VCaP (cell line): Measurements from ENCODE around the gene GABRA5.
A peak's percentile ranks its signal among the peaks of the same experiment; 100 is the strongest.

Experiments
- H3K27ac ChIP-seq: fragments of 450-650 bp; 2 replicates; pipeline ENCODE4 v1.5.1; 2017
- TF ChIP-seq, protein P1 (sequence below): fragments of 450-650 bp; conservative IDR thresholded peaks from 2 replicates; pipeline ENCODE4 v1.5.1; 2017; ENCODE audit warnings: mild to moderate bottlenecking, moderate library complexity

GABRA5 gene

DNA sequence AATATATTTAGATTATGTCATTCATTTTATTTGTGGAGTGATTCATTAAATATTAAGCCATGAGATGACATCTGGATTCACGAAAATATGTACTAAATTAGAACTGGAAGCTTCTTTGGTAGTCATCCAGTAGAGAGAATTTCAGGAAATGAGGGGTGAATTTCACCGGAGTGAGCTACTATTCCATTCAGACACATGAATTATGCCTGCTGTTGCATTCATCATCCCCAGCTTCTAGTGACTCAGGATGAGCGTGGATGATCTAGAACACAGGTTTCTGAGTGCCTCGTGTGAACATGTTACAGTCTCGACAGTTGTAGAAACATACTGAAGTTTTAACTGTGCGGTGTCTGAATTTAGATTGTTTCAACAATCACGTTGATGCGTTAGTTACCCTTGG, 61.2 kb downstream of the GABRA5 start:
- TF ChIP-seq, protein P1, sequence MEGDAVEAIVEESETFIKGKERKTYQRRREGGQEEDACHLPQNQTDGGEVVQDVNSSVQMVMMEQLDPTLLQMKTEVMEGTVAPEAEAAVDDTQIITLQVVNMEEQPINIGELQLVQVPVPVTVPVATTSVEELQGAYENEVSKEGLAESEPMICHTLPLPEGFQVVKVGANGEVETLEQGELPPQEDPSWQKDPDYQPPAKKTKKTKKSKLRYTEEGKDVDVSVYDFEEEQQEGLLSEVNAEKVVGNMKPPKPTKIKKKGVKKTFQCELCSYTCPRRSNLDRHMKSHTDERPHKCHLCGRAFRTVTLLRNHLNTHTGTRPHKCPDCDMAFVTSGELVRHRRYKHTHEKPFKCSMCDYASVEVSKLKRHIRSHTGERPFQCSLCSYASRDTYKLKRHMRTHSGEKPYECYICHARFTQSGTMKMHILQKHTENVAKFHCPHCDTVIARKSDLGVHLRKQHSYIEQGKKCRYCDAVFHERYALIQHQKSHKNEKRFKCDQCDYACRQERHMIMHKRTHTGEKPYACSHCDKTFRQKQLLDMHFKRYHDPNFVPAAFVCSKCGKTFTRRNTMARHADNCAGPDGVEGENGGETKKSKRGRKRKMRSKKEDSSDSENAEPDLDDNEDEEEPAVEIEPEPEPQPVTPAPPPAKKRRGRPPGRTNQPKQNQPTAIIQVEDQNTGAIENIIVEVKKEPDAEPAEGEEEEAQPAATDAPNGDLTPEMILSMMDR, result no peak
- H3K27ac ChIP-seq, result no peak overlapping the region

DNA sequence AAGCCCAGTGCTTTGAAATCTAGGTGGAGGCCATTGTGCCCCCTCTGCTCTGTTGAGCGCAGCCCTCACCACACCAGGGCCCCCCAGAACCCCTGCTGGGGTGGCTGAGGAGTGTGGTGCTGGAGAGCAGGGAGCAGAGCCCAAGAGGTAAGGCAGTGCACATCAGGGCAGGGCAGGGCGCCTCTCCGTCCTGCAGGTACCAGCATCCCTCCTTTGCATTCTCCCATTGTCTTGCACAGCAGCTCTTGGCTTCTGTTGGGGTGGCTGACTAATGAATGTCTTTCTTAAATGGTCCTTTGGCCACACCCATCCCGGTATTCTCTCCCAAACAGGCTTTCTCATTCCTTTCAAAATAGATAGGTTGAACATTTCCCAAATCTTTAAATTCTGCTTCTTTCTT, 62.7 kb downstream of the GABRA5 start:
- no peak overlapping the region for H3K27ac ChIP-seq
- TF ChIP-seq, protein P1, result no peak

DNA sequence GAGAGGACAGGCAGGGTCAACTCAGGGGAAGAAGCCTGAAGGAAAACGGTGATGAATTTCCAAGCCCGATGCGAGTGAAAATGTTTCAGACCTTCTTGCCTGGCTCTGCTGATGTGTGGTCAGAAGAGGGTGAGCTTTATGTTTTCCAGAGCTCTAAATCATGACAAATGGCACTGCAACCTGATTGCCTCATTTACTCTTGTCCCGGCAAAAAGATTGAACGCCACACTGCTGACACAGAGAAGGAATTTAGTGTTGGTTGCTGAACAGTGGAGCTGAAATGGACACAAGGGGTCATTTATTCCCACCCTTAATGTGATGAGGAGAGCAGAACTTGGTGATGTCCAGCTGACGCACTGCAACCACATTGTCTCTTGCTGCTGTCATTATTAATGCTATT, 68.0 kb downstream of the GABRA5 start:
- TF ChIP-seq, protein P1, result no peak
- H3K27ac ChIP-seq, result no peak overlapping the region

DNA sequence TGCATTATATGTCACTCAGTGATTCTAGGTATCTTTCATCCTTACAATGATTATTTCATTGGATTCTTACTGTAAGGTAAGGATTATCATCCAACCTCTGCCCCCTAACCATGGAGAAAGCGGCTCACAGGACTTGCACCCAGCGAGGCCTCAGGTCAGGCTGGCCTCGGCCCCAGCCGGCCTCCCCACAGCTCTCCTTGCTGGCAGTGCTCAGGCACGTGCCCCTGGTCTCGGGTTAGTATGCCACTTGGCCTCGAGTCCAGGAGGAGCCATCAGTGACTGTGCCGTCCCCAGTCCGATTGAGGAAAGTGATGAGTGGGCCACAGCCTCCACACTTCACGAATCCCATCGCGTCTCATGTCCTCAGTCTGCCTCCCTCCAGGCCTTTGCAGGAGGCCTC, 68.5 kb downstream of the GABRA5 start:
- TF ChIP-seq, protein P1, result no peak
- H3K27ac ChIP-seq, result no peak overlapping the region

DNA sequence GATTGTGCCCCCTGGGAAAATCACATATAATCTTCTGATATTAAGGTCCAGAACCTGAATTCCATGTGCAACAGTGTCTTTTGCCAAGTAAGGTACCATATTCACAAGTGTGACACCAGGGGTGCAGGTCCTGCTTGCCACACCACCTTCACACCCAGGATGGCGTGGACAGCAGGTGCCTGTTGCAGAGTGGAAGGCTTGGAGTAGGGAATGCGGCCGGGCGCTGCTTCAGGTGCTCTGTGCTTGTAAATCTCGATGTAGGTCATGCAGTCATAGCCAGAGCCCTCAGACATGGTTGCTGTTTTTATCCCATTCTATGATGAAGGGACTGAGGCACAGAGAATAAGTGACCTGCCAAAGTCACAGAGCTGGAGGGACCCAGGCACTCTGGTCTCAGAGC, 69.6 kb downstream of the GABRA5 start:
- H3K27ac ChIP-seq, result no peak overlapping the region
- TF ChIP-seq, protein P1, result no peak

DNA sequence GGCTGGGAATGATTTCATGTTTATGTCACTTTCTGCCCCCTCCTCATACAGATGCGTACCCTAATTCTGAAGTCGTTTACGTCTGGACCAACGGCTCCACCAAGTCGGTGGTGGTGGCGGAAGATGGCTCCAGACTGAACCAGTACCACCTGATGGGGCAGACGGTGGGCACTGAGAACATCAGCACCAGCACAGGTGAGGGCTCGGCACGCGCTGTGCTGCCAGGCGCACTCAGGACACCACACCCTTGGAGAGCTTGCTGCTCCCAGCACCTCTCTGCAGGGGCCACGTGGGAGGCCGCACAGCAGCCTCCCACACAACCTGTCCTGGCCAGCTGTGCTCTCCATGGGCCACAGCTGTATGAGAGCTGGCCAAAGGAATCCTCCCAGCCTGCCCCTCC, 70.3 kb downstream of the GABRA5 start:
- TF ChIP-seq, protein P1, result no peak

DNA sequence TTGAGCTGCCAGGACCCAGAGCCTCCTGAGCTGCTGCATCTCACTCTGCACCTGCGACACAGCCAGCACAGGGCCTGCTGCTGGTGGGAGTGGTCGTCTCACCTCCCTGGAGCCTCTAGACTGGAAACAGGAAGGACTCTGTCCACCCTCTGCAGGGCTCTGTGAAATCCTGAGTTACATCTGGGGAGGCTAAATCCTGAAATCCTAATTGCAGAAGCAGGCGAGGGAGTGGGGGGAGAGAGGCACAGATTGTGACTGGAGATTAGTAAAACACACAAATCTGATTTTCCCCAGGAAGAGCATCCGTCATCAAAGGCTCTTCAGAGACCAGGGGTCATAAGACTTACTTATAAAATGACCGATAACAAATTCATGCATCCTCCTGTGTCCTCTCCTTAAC, 72.5 kb downstream of the GABRA5 start:
- peak overlapping the region; percentile 44 for H3K27ac ChIP-seq
- TF ChIP-seq, protein P1, result no peak

More for the DNA sequence above, 70.3 kb downstream of the GABRA5 start:
- H3K27ac ChIP-seq, result no peak overlapping the region

DNA sequence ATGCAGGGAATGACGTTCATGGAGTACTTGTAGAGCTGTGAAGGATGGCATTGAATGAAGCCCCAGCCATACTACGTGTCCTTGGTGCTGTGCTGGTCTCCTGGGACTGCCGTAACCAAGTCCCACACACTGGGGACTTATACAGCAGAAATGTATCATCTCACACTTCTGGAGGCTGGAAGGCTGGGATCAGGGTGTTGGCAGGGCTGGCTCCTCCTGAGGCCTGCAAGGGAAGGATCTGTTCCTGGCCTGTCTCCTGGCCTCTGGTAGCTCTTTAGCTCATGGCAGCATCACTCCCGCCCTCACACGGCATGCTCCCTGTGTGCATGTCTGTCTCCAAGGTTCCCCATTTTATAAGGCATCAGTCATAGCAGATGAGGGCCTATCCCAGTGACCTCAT, 74.6 kb downstream of the GABRA5 start:
- TF ChIP-seq, protein P1, result no peak
- no peak overlapping the region for H3K27ac ChIP-seq
